HG02759 (cell line): ENCODE measurements around the gene HAP1.
"Not testable (repeated sequence)": the region's sequence is repeated elsewhere in the genome, so short reads cannot be mapped to it uniquely, and the experiment has no call there.

ENCODE experiments used
- ATAC-seq: cut with Tn5 transposase; IDR thresholded peaks from one replicate; pipeline ENCODE4 v1.9.1; 2021; ENCODE audit warnings: mild to moderate bottlenecking, moderate library complexity; ENCODE audit not compliant: unreplicated experiment

The HAP1 gene

DNA sequence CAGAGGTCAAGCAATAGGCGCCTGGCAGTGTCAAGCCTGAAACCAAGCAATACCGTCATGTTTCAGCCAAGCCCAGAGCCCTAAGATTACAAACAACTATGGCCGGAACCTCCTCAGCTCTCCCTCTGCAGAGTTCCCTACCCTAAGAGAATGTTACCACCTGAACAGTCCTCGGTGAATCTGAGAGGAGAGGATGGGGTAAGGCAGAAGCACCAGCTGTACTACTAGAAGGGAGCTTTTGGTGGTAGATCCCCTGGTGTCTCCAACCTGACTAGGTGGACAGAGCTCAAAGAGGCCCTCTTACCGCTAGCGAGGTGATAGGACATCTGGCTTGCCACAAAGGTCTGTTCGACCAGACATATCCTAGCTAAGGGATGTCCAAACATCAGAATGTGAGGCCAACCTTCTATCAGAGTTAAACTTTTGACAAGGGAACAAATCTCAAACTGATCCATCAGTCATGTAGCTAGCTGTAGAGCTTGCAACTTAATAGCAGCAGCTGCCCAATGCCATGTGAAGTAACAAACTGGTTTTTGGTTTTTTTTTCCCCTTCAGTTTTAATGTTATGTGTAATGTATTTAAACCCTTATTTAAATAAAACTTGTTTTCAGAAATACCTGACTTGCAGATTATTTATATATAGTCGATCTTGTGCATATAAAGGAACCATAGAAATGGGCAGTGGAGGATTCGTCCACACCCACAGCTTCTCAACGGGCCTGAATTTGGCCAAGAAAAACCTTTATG, 43.2 kb downstream of the HAP1 start:
- no peak for ATAC-seq

GRCh38 chr17:41690497-41690896, 43.9 kb downstream of the HAP1 start:
- ATAC-seq, result no peak

DNA sequence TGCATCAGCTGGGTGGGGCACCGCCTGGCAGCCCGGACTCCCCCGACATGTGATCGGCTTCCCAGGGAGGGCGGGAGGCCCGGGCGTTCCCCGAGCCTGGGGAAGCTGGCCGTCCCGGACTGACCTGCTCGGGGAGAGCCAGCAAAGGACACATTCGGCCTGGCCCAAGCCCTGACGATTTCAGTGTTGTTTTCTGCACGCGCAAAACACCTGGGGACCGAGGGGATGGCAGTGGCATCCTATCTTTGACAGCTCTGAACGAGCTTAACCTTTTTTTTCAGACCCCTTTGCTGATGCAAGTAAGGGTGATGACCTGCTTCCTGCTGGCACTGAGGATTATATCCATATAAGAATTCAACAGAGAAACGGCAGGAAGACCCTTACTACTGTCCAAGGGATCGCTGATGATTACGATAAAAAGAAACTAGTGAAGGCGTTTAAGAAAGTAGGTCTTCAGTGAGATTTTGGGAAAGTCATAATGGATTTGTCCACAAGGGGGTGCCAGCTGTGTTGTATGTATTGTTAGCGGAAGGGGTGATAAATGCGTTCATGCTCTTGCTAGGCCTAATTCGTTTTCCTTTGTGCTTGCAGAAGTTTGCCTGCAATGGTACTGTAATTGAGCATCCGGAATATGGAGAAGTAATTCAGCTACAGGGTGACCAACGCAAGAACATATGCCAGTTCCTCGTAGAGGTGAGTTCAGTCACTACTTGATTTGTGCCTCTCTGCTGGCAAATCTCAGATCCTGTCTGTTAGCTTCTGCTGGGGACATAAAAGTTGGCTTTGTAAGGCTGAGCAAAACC, 44.7 kb downstream of the HAP1 start:
- ATAC-seq, result no peak

GRCh38 chr17:41688641-41689496, 45.6 kb downstream of the HAP1 start, which contains the start of gene EIF1:
Gene EIF1 (plus strand): TSS chr17:41688885. CDS start chr17:41689039, 154 bp downstream.
- ATAC-seq, result peak; percentile 74

DNA sequence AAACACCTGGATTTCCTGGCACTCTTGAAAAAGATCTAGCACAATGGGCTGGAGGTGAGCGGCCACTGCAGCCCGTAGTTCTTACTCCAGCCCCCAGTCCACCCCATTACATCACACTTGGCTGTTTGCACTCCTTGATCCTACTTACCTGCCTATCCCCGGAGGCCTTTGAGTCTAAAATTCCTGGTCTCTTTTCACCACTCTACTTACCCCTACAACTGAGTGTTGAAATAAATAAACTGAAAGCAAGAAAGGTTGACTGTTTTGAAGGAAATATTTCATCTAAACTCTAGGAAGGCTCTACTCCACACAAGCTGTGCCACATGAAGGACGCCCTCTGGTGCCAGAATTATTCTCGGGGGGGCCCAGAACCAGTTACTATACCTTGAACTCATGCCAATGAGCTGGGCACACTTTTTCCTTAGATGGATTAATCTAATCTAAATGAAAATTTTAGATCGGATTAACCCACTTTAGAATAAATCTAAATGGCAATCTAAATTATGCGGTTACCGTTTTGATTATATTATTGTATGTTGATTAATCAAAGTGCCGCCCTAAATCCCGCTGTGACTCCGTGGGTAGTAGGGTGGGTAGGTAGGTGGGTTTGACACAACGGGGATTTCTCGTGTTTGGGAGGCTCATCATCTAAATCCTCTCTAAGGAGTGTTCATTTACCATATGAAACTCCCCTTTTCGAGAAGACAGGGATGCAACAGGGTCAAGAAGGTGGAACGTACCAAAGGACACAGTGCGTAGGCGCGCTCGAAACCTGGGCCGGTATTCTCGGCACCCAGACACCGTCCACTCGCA, 46.4 kb downstream of the HAP1 start:
- no peak for ATAC-seq

DNA sequence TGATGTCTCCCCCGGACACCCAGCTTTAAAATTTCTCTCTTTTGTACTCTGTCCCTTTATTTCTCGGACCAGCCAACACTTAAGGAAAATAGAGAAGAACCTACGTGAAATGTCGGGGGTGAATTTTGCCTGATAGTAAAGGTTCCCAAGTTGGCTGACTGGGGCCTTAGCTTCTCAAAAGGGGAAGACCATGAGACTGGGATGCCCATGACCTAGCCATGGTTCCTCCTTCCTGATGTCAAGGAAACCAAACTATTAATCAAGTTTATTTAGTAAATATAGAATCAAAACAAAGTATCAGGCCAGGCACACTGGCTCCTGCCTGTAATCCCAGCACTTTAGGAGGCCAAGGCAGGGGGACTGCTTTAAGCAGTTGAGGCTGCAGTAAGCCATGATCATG, 48.2 kb downstream of the HAP1 start:
- ATAC-seq, result no peak

- not testable (repeated sequence) for ATAC-seq
These were observed 48.7 kb downstream of the HAP1 start for GRCh38 chr17:41685753-41686152.

DNA sequence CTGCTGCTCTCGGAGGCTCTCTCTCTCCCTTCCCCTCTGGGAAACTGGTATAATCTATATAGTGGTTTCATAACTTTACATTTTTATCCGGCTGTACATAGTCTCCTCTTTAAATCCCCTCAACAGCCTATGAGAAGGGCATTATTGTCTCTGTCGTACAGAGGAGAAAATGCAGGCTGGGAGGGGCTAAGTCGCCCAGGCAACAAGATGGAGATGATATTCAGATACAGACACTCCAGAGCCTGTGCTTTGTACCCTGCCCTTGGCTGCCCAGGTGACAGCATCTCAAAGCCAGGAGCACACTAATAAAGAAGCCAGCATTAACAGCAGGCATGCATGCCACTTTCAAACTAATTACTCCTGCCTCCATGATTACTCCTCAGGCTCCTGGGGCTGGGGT, 50.4 kb downstream of the HAP1 start:
- ATAC-seq, result no peak

- ATAC-seq, result no peak
These were observed 50.9 kb downstream of the HAP1 start for GRCh38 chr17:41683441-41684007.

DNA sequence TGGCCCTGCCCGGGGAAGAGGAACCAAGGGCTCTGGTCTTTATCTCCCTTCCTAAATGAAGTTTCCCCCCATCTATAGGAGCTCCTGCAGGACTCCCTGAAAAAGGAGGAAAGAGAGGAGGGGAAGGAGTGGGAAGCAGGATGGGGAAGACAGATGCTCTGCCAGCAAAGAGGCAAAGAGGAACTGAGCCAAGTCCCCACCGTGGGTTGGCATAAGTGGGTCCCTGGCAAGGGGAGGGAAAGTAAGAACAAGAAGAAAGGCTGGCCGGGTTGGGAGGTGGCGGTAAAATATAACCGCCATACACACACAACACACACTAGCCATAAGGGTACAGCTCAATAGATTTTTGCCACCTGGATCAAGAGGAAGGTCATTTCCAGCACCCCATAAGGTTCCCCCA, 51.8 kb downstream of the HAP1 start:
- no peak for ATAC-seq

- no peak for ATAC-seq
These were observed 52.7 kb downstream of the HAP1 start for GRCh38 chr17:41681776-41682175.

DNA sequence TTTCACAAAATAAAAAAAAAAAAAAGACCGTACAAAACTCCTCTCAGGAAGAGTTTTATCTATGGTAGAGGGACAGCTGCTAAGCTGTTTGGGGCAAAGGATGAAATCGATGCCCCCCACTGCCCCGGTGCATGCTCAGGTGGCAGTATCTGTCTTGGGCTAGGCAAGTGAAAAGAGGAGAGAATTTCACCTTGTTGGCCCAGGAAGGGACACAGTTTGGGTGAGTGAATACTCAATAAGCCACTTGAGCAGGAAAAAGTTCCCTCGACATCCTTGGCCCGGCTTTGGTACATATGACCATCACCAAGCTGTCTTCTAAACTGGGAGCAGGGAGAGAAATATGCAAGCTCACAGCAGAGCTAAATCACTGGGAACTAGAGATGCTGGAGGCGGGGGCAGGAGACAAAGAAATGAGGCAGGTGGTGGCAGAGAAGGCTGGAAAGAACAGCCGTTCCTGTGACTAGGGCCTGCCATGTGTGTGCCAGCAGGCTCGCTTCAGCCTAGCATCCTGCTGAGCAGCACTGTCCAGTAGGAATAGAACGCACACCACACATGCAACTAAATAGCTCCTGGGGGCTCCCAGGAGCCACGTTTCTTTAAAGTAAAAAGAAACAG, 53.9 kb downstream of the HAP1 start:
- no peak for ATAC-seq

- ATAC-seq, result no peak
These were observed 54.6 kb downstream of the HAP1 start for GRCh38 chr17:41679740-41680425.

DNA sequence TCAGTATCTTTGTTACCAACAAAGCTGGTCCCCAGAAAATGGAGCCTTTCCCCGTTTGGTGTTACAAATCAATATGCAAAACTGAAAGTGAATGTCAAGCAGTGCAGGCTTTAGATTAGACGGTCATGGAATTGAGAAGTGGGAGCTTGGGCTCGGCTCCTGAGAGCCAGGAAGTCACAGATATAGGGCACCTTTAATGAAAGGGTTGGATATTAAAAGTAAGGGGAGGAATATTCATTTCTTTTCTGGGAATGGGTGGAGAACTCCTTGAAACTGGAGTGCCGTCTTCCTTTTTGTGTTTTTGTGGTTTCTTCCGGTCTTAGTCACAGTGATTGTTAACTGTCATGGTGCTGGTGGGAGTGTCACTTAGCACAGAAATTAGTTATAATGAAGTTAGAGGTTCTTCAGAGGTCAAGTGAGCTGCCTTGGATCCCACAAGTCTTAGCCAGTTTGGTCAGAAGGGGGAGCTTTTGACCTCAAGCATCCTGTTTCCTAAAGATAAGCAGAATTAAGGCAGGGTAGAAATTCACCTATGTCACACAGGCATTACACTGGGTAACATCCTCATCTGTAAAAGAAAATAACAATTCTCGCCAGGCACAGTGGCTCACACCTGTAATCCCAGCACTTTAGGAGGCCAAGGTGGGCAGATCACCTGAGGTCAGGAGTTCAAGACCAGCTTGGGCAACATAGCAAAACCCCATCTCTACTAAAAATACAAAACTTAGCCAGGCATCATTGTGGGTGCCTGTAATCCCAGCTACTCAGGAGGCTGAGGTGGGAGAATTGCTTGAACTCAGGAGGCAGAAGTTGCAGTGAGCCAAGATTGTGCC, 55.3 kb downstream of the HAP1 start:
- ATAC-seq, result peak; percentile 72

DNA sequence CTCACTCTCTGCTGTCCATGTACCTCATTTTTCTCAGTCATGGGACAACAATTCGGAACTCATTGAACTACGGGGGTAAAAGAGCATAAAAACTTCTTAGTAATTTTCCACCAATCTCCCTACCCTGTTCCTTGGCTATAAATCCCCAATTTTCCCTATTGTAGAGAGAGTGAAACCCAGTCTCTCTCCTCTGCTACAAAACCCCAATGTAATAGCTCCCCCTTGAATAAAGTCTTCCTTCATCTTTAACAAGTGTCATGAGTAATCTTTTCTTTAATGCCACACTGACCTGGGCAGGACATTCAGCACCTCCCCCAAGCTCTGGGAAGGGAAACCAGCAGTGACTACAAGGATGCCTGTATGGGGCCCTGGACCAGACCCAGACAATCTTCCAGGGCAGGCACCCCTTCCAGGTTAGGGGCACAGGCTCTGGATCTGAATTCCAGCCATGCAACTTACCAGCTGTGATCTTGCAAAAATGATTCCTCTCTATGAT, 56.0 kb downstream of the HAP1 start:
- ATAC-seq, result peak; percentile 17

GRCh38 chr17:41676058-41676419, 58.4 kb downstream of the HAP1 start:
- ATAC-seq, result no peak

- ATAC-seq, result not testable (repeated sequence)
These were observed 59.0 kb downstream of the HAP1 start for GRCh38 chr17:41675157-41676057.
